Naive thymus-derived CD4-positive, alpha-beta T cell (primary cell): ENCODE results near the gene MED1. TPM values are rescaled to one million over a fixed set of nuclear protein-coding genes. Genes with fewer than 3 reads are reported as not detected.
"Not testable (repeated sequence)": the region's sequence is repeated elsewhere in the genome, so short reads cannot be mapped to it uniquely, and the experiment has no call there.

Experiments
- ATAC-seq: fragments of 150-1000 bp; cut with Tn5 transposase; 2 replicates; pipeline ENCODE4 v1.10.0; 2021; ENCODE audit warnings: mild to moderate bottlenecking, moderate library complexity
- CTCF ChIA-PET: fragments of 350-600 bp; sonication (Branson Sonifier 250); formaldehyde crosslinking; loops from one replicate; lab custom pipeline; 2021; ENCODE audit warnings: antibody characterized with exemption; lab: Charles Lee
- POLR2A ChIA-PET: fragments of 350-600 bp; sonication (Branson Sonifier 250); formaldehyde crosslinking; loops from one replicate; lab custom pipeline; 2021; ENCODE audit warnings: antibody characterized with exemption, inconsistent platforms; lab: Charles Lee
- DNase-seq, 9 donors: peaks; one replicate each; pipeline versions ENCODE4 v3.0.0 to v3.0.0-alpha.2; 2020 to 2022; ENCODE audit warnings: mixed read lengths in 1 of 9
- H3K27ac ChIP-seq: one replicate; pipeline ENCODE4 v1.7.0; 2013; ENCODE audit warnings: mild to moderate bottlenecking, low read depth, low read length, moderate library complexity
- H3K27me3 ChIP-seq, 2 donors: one replicate each; pipeline ENCODE4 v1.7.0; 2013; ENCODE audit warnings: low read length in 2 of 2, mild to moderate bottlenecking in 2 of 2, moderate library complexity in 2 of 2; ENCODE audit not compliant: control insufficient read depth in 2 of 2, insufficient read depth in 2 of 2
- H3K36me3 ChIP-seq, 3 experiments: 1 replicate in 2 of 3; 2 replicates in 1 of 3; pipeline ENCODE4 v1.7.0; 2013; ENCODE audit warnings: low read length in 3 of 3, mild to moderate bottlenecking in 3 of 3, moderate library complexity in 1 of 3; ENCODE audit not compliant: insufficient read depth in 3 of 3, control insufficient read depth in 2 of 3
- H3K4me1 ChIP-seq, 2 donors: one replicate each; pipeline ENCODE4 v1.7.0; 2013; ENCODE audit warnings: low read length in 2 of 2, mild to moderate bottlenecking in 2 of 2, moderate library complexity in 1 of 2; ENCODE audit not compliant: control insufficient read depth in 2 of 2, insufficient read depth in 2 of 2
- H3K4me3 ChIP-seq: 2 replicates; pipeline ENCODE4 v1.7.0; 2013; ENCODE audit warnings: mild to moderate bottlenecking, low read length
- H3K9me3 ChIP-seq, 3 experiments: 1 replicate in 2 of 3; 2 replicates in 1 of 3; pipeline ENCODE4 v1.7.0; 2013; ENCODE audit warnings: low read length in 3 of 3; ENCODE audit not compliant: control insufficient read depth in 2 of 3
- H3K27ac Mint-ChIP-seq, 9 donors: one replicate each; pipeline ENCODE4 v1.8.0; 2020 to 2022; ENCODE audit warnings: mixed read lengths in 9 of 9, mild to moderate bottlenecking in 8 of 9, moderate library complexity in 5 of 9, inconsistent platforms in 2 of 9
- H3K27me3 Mint-ChIP-seq, 5 donors: one replicate each; pipeline ENCODE4 v1.8.0; 2021 to 2022; ENCODE audit warnings: mixed read lengths in 5 of 5, mild to moderate bottlenecking in 1 of 5
- H3K36me3 Mint-ChIP-seq, 5 donors: one replicate each; pipeline ENCODE4 v1.8.0; 2020 to 2022; ENCODE audit warnings: mixed read lengths in 5 of 5, mild to moderate bottlenecking in 3 of 5, inconsistent platforms in 1 of 5
- H3K4me1 Mint-ChIP-seq, 7 donors: one replicate each; pipeline ENCODE4 v1.8.0; 2020 to 2022; ENCODE audit warnings: mixed read lengths in 7 of 7, mild to moderate bottlenecking in 3 of 7, inconsistent platforms in 1 of 7
- H3K4me3 Mint-ChIP-seq, 10 donors: one replicate each; pipeline ENCODE4 v1.8.0; 2020 to 2022; ENCODE audit warnings: mild to moderate bottlenecking in 10 of 10, mixed read lengths in 10 of 10, moderate library complexity in 6 of 10, inconsistent platforms in 2 of 10
- H3K9me3 Mint-ChIP-seq, 11 donors: one replicate each; pipeline ENCODE4 v1.8.0; 2020 to 2022; ENCODE audit warnings: mixed read lengths in 11 of 11, mild to moderate bottlenecking in 4 of 11, inconsistent platforms in 1 of 11, moderate library complexity in 1 of 11
- intact Hi-C, 2 donors: fragments of 100-400 bp; cut with micrococcal nuclease; formaldehyde crosslinking; loops; one replicate each; pipeline ENCODE4 v1.15.1; 2023
- polyA plus RNA-seq, 2 donors: library from polyadenylated mRNA; unstranded; fragments of 300-500 nt; fragmentation: Illumina TruSeq; gene quantifications; one replicate each; pipeline ENCODE4 v1.2.3, GENCODE V29; 2021
- total RNA-seq, 6 experiments: library from RNA in 5 of 6; stranded (reverse) in 5 of 6; gene quantifications; 1 replicate in 5 of 6; 2 replicates in 1 of 6; pipeline ENCODE4 v1.2.3 and lab custom pipeline; 2021 to 2026

The MED1 gene, protein sequence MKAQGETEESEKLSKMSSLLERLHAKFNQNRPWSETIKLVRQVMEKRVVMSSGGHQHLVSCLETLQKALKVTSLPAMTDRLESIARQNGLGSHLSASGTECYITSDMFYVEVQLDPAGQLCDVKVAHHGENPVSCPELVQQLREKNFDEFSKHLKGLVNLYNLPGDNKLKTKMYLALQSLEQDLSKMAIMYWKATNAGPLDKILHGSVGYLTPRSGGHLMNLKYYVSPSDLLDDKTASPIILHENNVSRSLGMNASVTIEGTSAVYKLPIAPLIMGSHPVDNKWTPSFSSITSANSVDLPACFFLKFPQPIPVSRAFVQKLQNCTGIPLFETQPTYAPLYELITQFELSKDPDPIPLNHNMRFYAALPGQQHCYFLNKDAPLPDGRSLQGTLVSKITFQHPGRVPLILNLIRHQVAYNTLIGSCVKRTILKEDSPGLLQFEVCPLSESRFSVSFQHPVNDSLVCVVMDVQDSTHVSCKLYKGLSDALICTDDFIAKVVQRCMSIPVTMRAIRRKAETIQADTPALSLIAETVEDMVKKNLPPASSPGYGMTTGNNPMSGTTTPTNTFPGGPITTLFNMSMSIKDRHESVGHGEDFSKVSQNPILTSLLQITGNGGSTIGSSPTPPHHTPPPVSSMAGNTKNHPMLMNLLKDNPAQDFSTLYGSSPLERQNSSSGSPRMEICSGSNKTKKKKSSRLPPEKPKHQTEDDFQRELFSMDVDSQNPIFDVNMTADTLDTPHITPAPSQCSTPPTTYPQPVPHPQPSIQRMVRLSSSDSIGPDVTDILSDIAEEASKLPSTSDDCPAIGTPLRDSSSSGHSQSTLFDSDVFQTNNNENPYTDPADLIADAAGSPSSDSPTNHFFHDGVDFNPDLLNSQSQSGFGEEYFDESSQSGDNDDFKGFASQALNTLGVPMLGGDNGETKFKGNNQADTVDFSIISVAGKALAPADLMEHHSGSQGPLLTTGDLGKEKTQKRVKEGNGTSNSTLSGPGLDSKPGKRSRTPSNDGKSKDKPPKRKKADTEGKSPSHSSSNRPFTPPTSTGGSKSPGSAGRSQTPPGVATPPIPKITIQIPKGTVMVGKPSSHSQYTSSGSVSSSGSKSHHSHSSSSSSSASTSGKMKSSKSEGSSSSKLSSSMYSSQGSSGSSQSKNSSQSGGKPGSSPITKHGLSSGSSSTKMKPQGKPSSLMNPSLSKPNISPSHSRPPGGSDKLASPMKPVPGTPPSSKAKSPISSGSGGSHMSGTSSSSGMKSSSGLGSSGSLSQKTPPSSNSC (N-terminal part only)
- total RNA-seq (10 to 100 TPM; 37.3 to 61.5 (median 56.0) TPM), polyA plus RNA-seq (10 to 100 TPM; 20.6 to 27.6 TPM), total RNA-seq (lab: John Stamatoyannopoulos, UW) (92.6 reads per million, percentile 83 among the genes with 10 or more reads in this experiment)

DNA sequence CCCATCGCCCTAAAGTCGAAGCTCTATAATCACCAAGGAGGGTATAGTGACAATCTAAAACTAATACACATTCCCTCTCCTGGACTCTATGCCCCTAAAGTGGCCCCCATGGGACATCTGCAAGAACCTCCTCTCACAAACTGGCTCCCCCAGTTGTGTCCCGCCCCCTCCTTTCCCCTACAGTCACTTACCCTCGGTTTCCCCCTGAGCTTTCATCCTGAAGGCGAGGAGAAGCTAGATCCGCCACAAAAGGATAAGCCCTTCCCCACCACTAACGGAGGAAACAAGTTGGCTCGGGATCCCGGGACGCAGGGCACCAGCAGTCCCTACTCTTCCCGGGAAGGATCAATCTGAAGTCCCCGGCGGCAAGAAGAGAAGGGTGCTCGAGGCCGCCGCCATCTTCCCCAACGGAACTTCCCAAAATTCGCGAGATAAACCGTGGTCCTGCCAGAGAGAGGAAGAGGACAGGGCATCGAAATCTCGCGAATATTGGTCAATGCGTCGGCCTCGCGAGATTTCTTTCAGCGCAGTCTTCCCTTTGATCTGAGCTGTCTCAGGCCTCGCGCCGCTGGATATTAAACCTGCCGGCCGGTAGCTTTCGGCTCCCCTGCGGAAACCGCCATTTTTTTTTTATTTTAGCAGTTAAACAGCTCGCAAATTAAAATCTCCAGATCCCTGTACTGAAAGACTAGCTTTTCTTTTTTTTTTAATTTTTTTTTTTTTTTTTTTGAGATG, at the start of gene MED1:
Gene MED1 (minus strand): TSS at position 417 of the 735 bp plus-strand sequence. CDS start 201 bp downstream, at position 216.
- Mint-ChIP-seq H3K4me3 (peak within 1 kb of the TSS; percentile 92 to 98 (median 96)), H3K27ac (peak within 1 kb of the TSS; percentile 96 to 100 (median 99)), H3K36me3 (peaks cover 0 to 10% (median 4%) of the 10 kb centered on the region in 5 donors), H3K4me1 (peaks cover 7 to 38% (median 29%) of the 10 kb centered on the region in 7 donors), H3K27me3 (no peaks in the 10 kb centered on the region), H3K9me3 (no peaks in the 10 kb centered on the region)
- POLR2A ChIA-PET = interaction anchor here (0.6 to 6.7 kb wide), 8 partner anchors 9 to 589 kb away, joined by 3 to 143 read pairs (median 6); partner anchors contain the start of genes CDK12, FBXL20 and RPL19
- H3K36me3 ChIP-seq = peaks cover 0 to 14% (median 0%) of the 10 kb centered on the region in 3 experiments
- peaks cover 8 to 12% of the 10 kb centered on the region in 2 donors for H3K4me1 ChIP-seq
- peak within 1 kb of the TSS; percentile 85 for H3K27ac ChIP-seq
- peak; percentile 77 to 94 (median 89) for DNase-seq
- peak; percentile 95 for ATAC-seq
- intact Hi-C loops = loop anchor here (1.0 kb wide), 3 partner anchors 10 to 50 kb away; partner anchors contain the start of genes CDK12 (in 2 of the 2) and FBXL20 (in 1 of the 2)
- H3K4me3 ChIP-seq = peak within 1 kb of the TSS; percentile 98
- no peaks in the 10 kb centered on the region for H3K9me3 ChIP-seq
- CTCF ChIA-PET = interaction anchor here (0.7 to 1.0 kb wide), 3 partner anchors 9 to 230 kb away, joined by 3 read pairs; no protein-coding TSS in a partner anchor
- H3K27me3 ChIP-seq = no peaks in the 10 kb centered on the region

DNA sequence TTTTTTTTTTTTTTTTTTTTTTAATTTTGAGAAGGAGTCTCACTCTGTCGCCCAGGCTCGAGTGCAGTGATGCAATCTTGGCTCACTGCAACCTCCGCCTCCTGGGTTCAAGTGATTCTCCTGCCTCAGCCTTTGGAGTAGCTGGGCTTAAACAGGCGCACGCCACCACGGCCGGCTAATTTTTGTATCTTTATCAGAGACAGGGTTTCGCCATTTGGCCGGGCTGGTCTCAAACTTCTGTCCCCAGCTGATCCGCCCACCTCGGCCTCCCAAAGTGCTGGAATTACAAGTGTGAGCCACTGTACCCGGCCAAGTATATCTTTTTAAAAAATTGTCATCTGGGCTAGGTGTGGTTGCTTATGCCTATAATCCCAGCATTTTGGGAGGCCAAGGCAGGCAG, 45.9 kb upstream of the MED1 start:
- H3K9me3 ChIP-seq, H3K27ac Mint-ChIP-seq, H3K4me1 Mint-ChIP-seq, H3K27ac ChIP-seq, H3K4me3 ChIP-seq, H3K27me3 ChIP-seq, POLR2A ChIA-PET, intact Hi-C loops, H3K9me3 Mint-ChIP-seq, DNase-seq, ATAC-seq, H3K4me1 ChIP-seq, H3K27me3 Mint-ChIP-seq, H3K4me3 Mint-ChIP-seq: not testable (repeated sequence)
- H3K36me3 ChIP-seq = peaks cover 7 to 85% (median 15%) of the 10 kb centered on the region in 3 experiments
- CTCF ChIA-PET = interaction anchor here (1.8 kb wide), 1 partner anchor 51 kb away, joined by 5 read pairs; no protein-coding TSS in a partner anchor
- H3K36me3 Mint-ChIP-seq = peaks cover 4 to 27% (median 14%) of the 10 kb centered on the region in 5 donors

DNA sequence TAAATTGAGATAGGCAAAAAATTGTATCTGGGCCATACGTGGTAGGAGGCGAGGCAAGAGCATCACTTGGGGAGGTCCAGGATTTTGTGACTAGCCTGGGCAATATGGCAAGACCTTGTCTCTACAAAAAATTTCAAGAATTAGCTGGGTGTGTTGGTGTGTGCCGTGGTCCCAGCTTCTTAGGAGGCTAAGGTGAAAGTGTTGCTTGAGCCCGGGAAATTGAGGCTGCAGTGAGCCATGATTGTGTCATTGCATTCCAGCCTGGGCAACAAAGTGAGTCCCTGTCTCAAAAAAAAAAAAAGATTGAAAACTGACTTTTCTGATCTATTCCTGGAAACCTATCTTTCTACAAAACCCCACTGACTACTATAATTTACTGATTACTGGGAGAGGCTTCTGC, 36.9 kb upstream of the MED1 start:
- Histone ChIP-seq H3K36me3 (peaks cover 4 to 26% (median 11%) of the 10 kb centered on the region in 3 experiments), H3K27me3 (no peaks in the 10 kb centered on the region), H3K9me3 (no peaks in the 10 kb centered on the region), H3K27ac (no peak overlapping the region), H3K4me3 (no peak overlapping the region), H3K4me1 (no peaks in the 10 kb centered on the region)
- ChIA-PET POLR2A (interaction anchor here (0.6 kb wide), 1 partner anchor 13 kb away, joined by 4 read pairs; no protein-coding TSS in a partner anchor), CTCF (interaction anchor here (0.9 kb wide), 1 partner anchor 78 kb away, joined by 3 read pairs; no protein-coding TSS in a partner anchor)
- Mint-ChIP-seq H3K36me3 (peaks cover 3 to 10% (median 5%) of the 10 kb centered on the region in 5 donors), H3K4me1 (peaks cover 4 to 21% (median 13%) of the 10 kb centered on the region in 7 donors), H3K4me3 (no peak overlapping the region), H3K27me3 (no peaks in the 10 kb centered on the region), H3K9me3 (no peaks in the 10 kb centered on the region), H3K27ac (no peak overlapping the region)
- ATAC-seq = no peak
- intact Hi-C loops = no loop called here
- no peak for DNase-seq

DNA sequence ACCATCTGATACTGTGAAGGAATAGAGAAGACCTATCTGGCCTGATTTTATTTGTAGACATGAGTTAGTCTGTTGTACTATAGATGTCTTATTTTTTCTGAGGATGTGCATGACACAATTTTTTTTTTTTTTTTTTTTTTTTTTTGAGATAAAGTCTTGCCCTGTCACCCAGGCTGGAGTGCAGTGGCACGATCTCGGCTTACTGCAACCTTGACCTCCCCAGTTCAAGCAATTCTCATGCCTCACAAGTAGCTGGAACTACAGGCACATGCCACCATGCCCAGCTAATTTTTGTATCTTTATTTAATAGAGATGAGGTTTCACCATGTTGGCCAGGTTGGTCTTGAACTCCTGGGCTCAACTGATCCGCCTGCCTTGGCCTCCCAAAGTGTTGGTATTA, 36.4 kb upstream of the MED1 start:
- H3K36me3 Mint-ChIP-seq = peaks cover 3 to 10% (median 5%) of the 10 kb centered on the region in 5 donors
- H3K4me3 ChIP-seq, H3K9me3 ChIP-seq, H3K27ac ChIP-seq, intact Hi-C loops, DNase-seq, H3K4me1 ChIP-seq, H3K4me3 Mint-ChIP-seq, H3K27me3 ChIP-seq, CTCF ChIA-PET, H3K9me3 Mint-ChIP-seq, H3K27me3 Mint-ChIP-seq, POLR2A ChIA-PET, ATAC-seq: not testable (repeated sequence)
- peaks cover 4 to 21% (median 13%) of the 10 kb centered on the region in 7 donors for H3K4me1 Mint-ChIP-seq
- H3K27ac Mint-ChIP-seq = peak overlapping the region in 2 of 9 donors; percentile 7 to 43
- H3K36me3 ChIP-seq = peaks cover 4 to 21% (median 11%) of the 10 kb centered on the region in 3 experiments

DNA sequence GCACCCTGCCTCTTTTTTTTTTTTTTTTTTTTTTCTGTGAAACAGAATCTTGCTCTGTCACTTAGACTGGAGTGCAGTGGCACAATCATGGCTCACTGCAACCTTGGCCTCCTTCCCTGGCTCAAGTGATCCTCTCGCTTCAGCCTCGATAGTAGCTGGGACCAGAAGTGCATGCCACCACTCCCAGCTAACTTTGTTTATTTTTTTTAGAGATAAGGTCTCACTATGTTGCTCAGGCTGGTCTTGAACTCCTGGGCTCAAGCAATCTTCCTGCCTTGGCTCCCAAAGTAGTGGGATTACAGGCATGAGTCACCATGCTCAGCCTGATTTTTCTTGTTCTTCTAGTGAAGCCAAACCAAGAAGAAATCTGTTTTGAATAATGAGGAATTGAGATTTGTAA, 35.2 kb upstream of the MED1 start:
- Histone ChIP-seq H3K4me3 (no peak overlapping the region), H3K27me3 (no peaks in the 10 kb centered on the region), H3K4me1 (no peaks in the 10 kb centered on the region), H3K27ac (no peak overlapping the region), H3K36me3 (peaks cover 4 to 17% (median 11%) of the 10 kb centered on the region in 3 experiments), H3K9me3 (no peaks in the 10 kb centered on the region)
- H3K4me3 Mint-ChIP-seq = no peak overlapping the region
- ATAC-seq (no peak), DNase-seq (no peak)
- H3K9me3 Mint-ChIP-seq = no peaks in the 10 kb centered on the region
- H3K27ac Mint-ChIP-seq = peak overlapping the region in 1 of 9 donors; percentile 59
- H3K36me3 Mint-ChIP-seq = peaks cover 3 to 10% (median 5%) of the 10 kb centered on the region in 5 donors
- H3K4me1 Mint-ChIP-seq = peaks cover 4 to 21% (median 13%) of the 10 kb centered on the region in 7 donors
- POLR2A ChIA-PET = interaction anchor here (0.6 to 0.7 kb wide), 2 partner anchors 25 to 439 kb away, joined by 3 to 4 read pairs; partner anchors contain the start of gene CDK12
- CTCF ChIA-PET = interaction anchor here (0.6 kb wide), 1 partner anchor 1839 kb away, joined by 3 read pairs; no protein-coding TSS in a partner anchor
- intact Hi-C loops = no loop called here
- no peaks in the 10 kb centered on the region for H3K27me3 Mint-ChIP-seq
